K562 (cell line): Measurements from ENCODE around the gene NRXN2. TPM values are rescaled to one million over a fixed set of nuclear protein-coding genes. Genes with fewer than 3 reads are reported as not detected.

Experiments
- BHLHE40 ChIP-seq: IDR thresholded peaks from 2 replicates; pipeline ENCODE4 v1.6.1; 2011; ENCODE audit warnings: low read length, improper control_type of control experiment
- C11orf30 ChIP-seq: fragments of 450-650 bp; IDR thresholded peaks from 2 replicates; pipeline ENCODE4 v1.6.1; 2016; ENCODE audit warnings: low read depth, mild to moderate bottlenecking
- CREB5 ChIP-seq: fragments of 250-450 bp; sonication (Bioruptor Pico); IDR thresholded peaks from 2 replicates; pipeline ENCODE4 v1.5.0; 2020; ENCODE audit warnings: mild to moderate bottlenecking
- E2F4 ChIP-seq: sonication (generic); formaldehyde crosslinking; IDR thresholded peaks from 2 replicates; pipeline ENCODE4 v1.8.0; 2022; ENCODE audit warnings: mild to moderate bottlenecking, low read depth, missing genetic modification reagents
- PHB2 ChIP-seq: fragments of 450-650 bp; IDR thresholded peaks from 2 replicates; pipeline ENCODE4 v1.6.1; 2017; ENCODE audit warnings: low read depth
- RUNX1 ChIP-seq: sonication (generic); IDR thresholded peaks from 2 replicates; pipeline ENCODE4 v1.6.1; 2016; ENCODE audit warnings: antibody characterized with exemption, low read depth
- U2AF2 ChIP-seq: fragments of 200-400 bp; formaldehyde crosslinking; optimal IDR thresholded peaks from 2 replicates; pipeline ENCODE3; 2017; ENCODE audit warnings: low read depth, mild to moderate bottlenecking, low read length
- ZNF551 ChIP-seq: fragments of 250-450 bp; sonication (Bioruptor Pico); IDR thresholded peaks from 2 replicates; pipeline ENCODE4 v1.5.0; 2021; ENCODE audit warnings: mild to moderate bottlenecking, moderate library complexity
- polyA plus RNA-seq, 8 experiments: library from polyadenylated mRNA; depleted of rRNA in 4 of 8; stranded (reverse) in 5 of 8; unstranded in 3 of 8; fragments of >200 nt; fragmentation: Nextera tagmentation in 2 of 8; fragmentation: Illumina TruSeq in 1 of 8; extraction: Ambion mirVana in 2 of 8; extraction: Trizol in 1 of 8; gene quantifications; 2 replicates each; pipeline versions ENCODE4 v1.2.1 to v1.2.3, GENCODE V29; 2011 to 2014; ENCODE audit warnings: inconsistent platforms in 1 of 8, missing spikeins in 1 of 8
- total RNA-seq, 7 experiments: library from RNA; depleted of rRNA in 6 of 7; stranded (reverse); fragments of >200 nt in 6 of 7; fragmentation: Illumina TruSeq in 2 of 7; extraction: Trizol in 2 of 7; gene quantifications; 2 replicates each; pipeline versions ENCODE4 v1.2.1 to v1.2.3, GENCODE V29; 2011 to 2021; ENCODE audit warnings: low replicate concordance in 1 of 7

NRXN2 gene
- total and polyA plus RNA-seq, 9 of the 15 experiments (the other 6 are each of a cell fraction or from before 2014, with no cell fraction given) = 0.07 to 0.47 (median 0.15) TPM; not detected in 4

GRCh38 chr11:64762674-64763525, 39.9 kb upstream of the NRXN2 start (continued):
- TF ChIP-seq CREB5 (CRISPR knock-in tag) = no peak
- TF ChIP-seq BHLHE40 = no peak
- TF ChIP-seq C11orf30 = no peak
- TF ChIP-seq U2AF2 = no peak
- no peak for TF ChIP-seq PHB2
- no peak for TF ChIP-seq ZNF551 (CRISPR knock-in tag)
- TF ChIP-seq RUNX1 = no peak
- no peak for TF ChIP-seq E2F4
- TF ChIP-seq, all 486 proteins: peak for 9
